OCI-LY7 (cell line): ENCODE results near the gene TBC1D1. TPM values are rescaled to one million over a fixed set of nuclear protein-coding genes. Genes with fewer than 3 reads are reported as not detected.

Source experiments
- BruUV-seq: library from RNA; stranded (reverse); fragments of 400-500 nt; replicated peaks from 2 replicates; lab custom pipeline; 2021; lab: Mats Ljungman, UMichigan
- CTCF ChIA-PET: fragments of 300-600 bp; sonication (Branson Sonifier 250); formaldehyde crosslinking; loops from one replicate; lab custom pipeline; 2022; ENCODE audit warnings: antibody characterized with exemption; ENCODE audit not compliant: unreplicated experiment; lab: Charles Lee
- POLR2A ChIA-PET: fragments of 300-600 bp; sonication (Branson Sonifier 250); formaldehyde crosslinking; loops from one replicate; lab custom pipeline; 2022; ENCODE audit warnings: antibody characterized with exemption; lab: Charles Lee
- DNase-seq: peaks from one replicate; pipeline ENCODE4 v3.0.0-alpha.2; 2015; ENCODE audit warnings: low spot score
- H2AFZ ChIP-seq: fragments of 200-600 bp; sonication (generic), shearing (Covaris generic); 2 replicates; pipeline ENCODE4 v1.6.1; 2014; ENCODE audit warnings: mild to moderate bottlenecking, antibody characterized with exemption, low read length, moderate library complexity
- H3K27ac ChIP-seq: fragments of 200-600 bp; sonication (generic); 2 replicates; pipeline ENCODE4 v1.5.1; 2014; ENCODE audit warnings: mixed run types, low read depth, mild to moderate bottlenecking, moderate library complexity, low read length, inconsistent platforms; ENCODE audit not compliant: poor library complexity, severe bottlenecking
- H3K36me3 ChIP-seq: fragments of 200-600 bp; sonication (generic); 2 replicates; pipeline ENCODE4 v1.6.1; 2014; ENCODE audit warnings: mild to moderate bottlenecking, antibody characterized with exemption, low read length, moderate library complexity, mixed read lengths; ENCODE audit not compliant: insufficient read depth
- H3K4me1 ChIP-seq: fragments of 200-600 bp; sonication (generic); 2 replicates; pipeline ENCODE4 v1.5.1; 2014; ENCODE audit warnings: mild to moderate bottlenecking, low read length; ENCODE audit not compliant: insufficient read depth, poor library complexity, severe bottlenecking
- H3K4me2 ChIP-seq: fragments of 200-600 bp; sonication (generic); 2 replicates; pipeline ENCODE4 v1.6.1; 2014; ENCODE audit warnings: mild to moderate bottlenecking, low read length
- H3K4me3 ChIP-seq: fragments of 200-600 bp; sonication (generic); 2 replicates; pipeline ENCODE4 v1.5.1; 2014; ENCODE audit warnings: mild to moderate bottlenecking, low read depth, low read length; ENCODE audit not compliant: poor library complexity, severe bottlenecking
- H3K79me2 ChIP-seq: fragments of 200-600 bp; sonication (generic); 2 replicates; pipeline ENCODE4 v1.6.1; 2016; ENCODE audit warnings: low read depth, mild to moderate bottlenecking, low read length, moderate library complexity, mixed read lengths; ENCODE audit not compliant: insufficient read depth
- H3K9me2 ChIP-seq: fragments of 200-600 bp; sonication (generic); 2 replicates; pipeline ENCODE4 v1.6.1; 2016; ENCODE audit warnings: mild to moderate bottlenecking, low read length, mixed read lengths; ENCODE audit not compliant: insufficient read depth
- H3K9me3 ChIP-seq: fragments of 200-600 bp; sonication (generic); 2 replicates; pipeline ENCODE4 v1.6.1; 2014; ENCODE audit warnings: mild to moderate bottlenecking, mixed run types, low read length, mixed read lengths
- H4K20me1 ChIP-seq: fragments of 200-600 bp; sonication (generic); 2 replicates; pipeline ENCODE4 v1.6.1; 2014; ENCODE audit warnings: mild to moderate bottlenecking, antibody characterized with exemption, low read length, moderate library complexity, mixed read lengths; ENCODE audit not compliant: insufficient read depth
- EZH2phosphoT487 ChIP-seq: fragments of 200-600 bp; sonication (generic); IDR thresholded peaks from 2 replicates; pipeline ENCODE4 v1.6.1; 2018; ENCODE audit warnings: low read depth, borderline replicate concordance, mild to moderate bottlenecking, mixed run types, antibody characterized with exemption, low read length, moderate library complexity, mixed read lengths
- intact Hi-C: fragments of 100-400 bp; cut with micrococcal nuclease; formaldehyde crosslinking; loops from one replicate; pipeline ENCODE4 v1.10.0; 2022; ENCODE audit not compliant: unreplicated experiment
- total RNA-seq, 2 experiments: library from RNA; depleted of rRNA in 1 of 2; stranded (reverse); fragments of >200 nt in 1 of 2; shearing (Covaris generic) in 1 of 2; gene quantifications; 2 replicates each; pipeline ENCODE4 v1.2.3, GENCODE V29; 2014 to 2022
- TF ChIP-seq, protein P1 (sequence below): fragments of 200-600 bp; sonication (generic); conservative IDR thresholded peaks from 2 replicates; pipeline ENCODE4 v1.5.1; 2014; ENCODE audit warnings: mild to moderate bottlenecking, antibody characterized with exemption, low read length, moderate library complexity, mixed read lengths

The TBC1D1 gene
- total RNA-seq, 2 experiments from 2014 or later = 539 to 545 TPM

- H3K9me3 ChIP-seq = no peaks in the 10 kb centered on the region; the same call in 1 of the 2 replicates
- H3K27ac ChIP-seq = peak overlapping the region; percentile 99
- peaks cover 12% of the 10 kb centered on the region for H4K20me1 ChIP-seq
- H3K4me3 ChIP-seq = peak overlapping the region; percentile 96
- peaks cover 94% of the 10 kb centered on the region for H3K4me1 ChIP-seq
- DNase-seq = no peak
- no TSS peak for BruUV-seq
- H3K9me2 ChIP-seq = no peaks in the 10 kb centered on the region
- H3K4me2 ChIP-seq = peak overlapping the region; percentile 81
- no peak for TF ChIP-seq EZH2phosphoT487
- TF ChIP-seq, protein P1, sequence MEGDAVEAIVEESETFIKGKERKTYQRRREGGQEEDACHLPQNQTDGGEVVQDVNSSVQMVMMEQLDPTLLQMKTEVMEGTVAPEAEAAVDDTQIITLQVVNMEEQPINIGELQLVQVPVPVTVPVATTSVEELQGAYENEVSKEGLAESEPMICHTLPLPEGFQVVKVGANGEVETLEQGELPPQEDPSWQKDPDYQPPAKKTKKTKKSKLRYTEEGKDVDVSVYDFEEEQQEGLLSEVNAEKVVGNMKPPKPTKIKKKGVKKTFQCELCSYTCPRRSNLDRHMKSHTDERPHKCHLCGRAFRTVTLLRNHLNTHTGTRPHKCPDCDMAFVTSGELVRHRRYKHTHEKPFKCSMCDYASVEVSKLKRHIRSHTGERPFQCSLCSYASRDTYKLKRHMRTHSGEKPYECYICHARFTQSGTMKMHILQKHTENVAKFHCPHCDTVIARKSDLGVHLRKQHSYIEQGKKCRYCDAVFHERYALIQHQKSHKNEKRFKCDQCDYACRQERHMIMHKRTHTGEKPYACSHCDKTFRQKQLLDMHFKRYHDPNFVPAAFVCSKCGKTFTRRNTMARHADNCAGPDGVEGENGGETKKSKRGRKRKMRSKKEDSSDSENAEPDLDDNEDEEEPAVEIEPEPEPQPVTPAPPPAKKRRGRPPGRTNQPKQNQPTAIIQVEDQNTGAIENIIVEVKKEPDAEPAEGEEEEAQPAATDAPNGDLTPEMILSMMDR = no peak
- ChIA-PET POLR2A (interaction anchor here (0.7 to 7.1 kb wide), 7 partner anchors 8 to 179 kb away, joined by 3 to 105 read pairs (median 3); no protein-coding TSS in a partner anchor), CTCF (no interaction called here)
- H2AFZ ChIP-seq = no peak overlapping the region
- peaks cover 97% of the 10 kb centered on the region for H3K79me2 ChIP-seq
- intact Hi-C loops = loop anchor here (5.0 to 10.0 kb wide), 3 partner anchors 33 to 1378 kb away; no protein-coding TSS in a partner anchor
- H3K36me3 ChIP-seq = peaks cover 78% of the 10 kb centered on the region
These were observed 93.1 kb downstream of the TBC1D1 start for GRCh38 chr4:37983951-37984350.

DNA sequence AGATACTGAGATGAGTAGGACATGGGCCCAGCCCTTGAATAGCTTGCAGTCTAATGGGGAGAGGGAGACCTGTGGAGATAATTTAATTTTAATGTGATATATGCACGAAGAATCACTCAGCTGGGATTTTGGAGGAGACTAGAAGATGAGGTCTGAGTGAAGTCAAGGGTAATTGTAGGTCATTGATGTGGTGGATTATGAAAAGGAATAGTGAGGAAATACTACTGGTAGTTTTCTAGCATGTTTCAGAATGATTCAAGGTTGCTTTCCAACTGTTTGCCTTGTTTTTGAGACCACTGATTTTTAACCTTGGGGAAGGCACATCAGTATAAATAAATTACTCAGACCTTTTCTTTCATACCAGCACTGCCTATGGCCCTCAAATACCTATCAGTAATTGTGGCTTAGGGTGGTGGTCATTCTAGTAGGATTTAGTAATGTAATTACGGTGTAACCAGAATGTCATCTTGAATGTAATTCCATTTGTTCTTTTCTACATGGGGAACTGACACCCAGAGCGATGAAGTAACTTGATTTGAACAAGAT, 94.9 kb downstream of the TBC1D1 start:
- BruUV-seq = no TSS peak
- intact Hi-C loops = loop anchor here (10.0 kb wide), 1 partner anchor 779 kb away; no protein-coding TSS in a partner anchor
- peaks cover 12% of the 10 kb centered on the region for H4K20me1 ChIP-seq

More for the DNA sequence above, 94.9 kb downstream of the TBC1D1 start:
- no peak for DNase-seq
- no peaks in the 10 kb centered on the region for H3K9me2 ChIP-seq
- H3K27ac ChIP-seq = peak overlapping the region; percentile 98
- peaks cover 96% of the 10 kb centered on the region for H3K4me1 ChIP-seq
- H3K4me2 ChIP-seq = peak overlapping the region; percentile 76
- peaks cover 99% of the 10 kb centered on the region for H3K79me2 ChIP-seq
- ChIA-PET CTCF (no interaction called here), POLR2A (interaction anchor here (0.6 kb wide), 1 partner anchor 299 kb away, joined by 5 read pairs; the partner anchor contains the start of gene RELL1)
- TF ChIP-seq, protein P1 = no peak
- TF ChIP-seq EZH2phosphoT487 = no peak
- peaks cover 66% of the 10 kb centered on the region for H3K36me3 ChIP-seq
- H3K9me3 ChIP-seq = no peaks in the 10 kb centered on the region; the same call in 1 of the 2 replicates
- H2AFZ ChIP-seq = no peak overlapping the region
- peak overlapping the region; percentile 39 for H3K4me3 ChIP-seq
